Activated naive CD4-positive, alpha-beta T cell treated with anti-CD3 and anti-CD28 coated beads, Interleukin-2, amount 50 U/mL, for 24 hours (primary cell): Measurements from ENCODE around the gene PLK3.

Source experiments
- H3K27ac Mint-ChIP-seq: one replicate; pipeline ENCODE4 v1.8.0; 2021; ENCODE audit warnings: mild to moderate bottlenecking, mixed read lengths
- H3K27me3 Mint-ChIP-seq: one replicate; pipeline ENCODE4 v1.8.0; 2021; ENCODE audit warnings: mixed read lengths
- H3K36me3 Mint-ChIP-seq: one replicate; pipeline ENCODE4 v1.8.0; 2021; ENCODE audit warnings: mixed read lengths
- H3K4me1 Mint-ChIP-seq: one replicate; pipeline ENCODE4 v1.8.0; 2021; ENCODE audit warnings: mixed read lengths
- H3K4me3 Mint-ChIP-seq: one replicate; pipeline ENCODE4 v1.8.0; 2021; ENCODE audit warnings: mild to moderate bottlenecking, mixed read lengths
- H3K9me3 Mint-ChIP-seq: one replicate; pipeline ENCODE4 v1.8.0; 2021; ENCODE audit warnings: mixed read lengths

PLK3 gene

GRCh38 chr1:44848456-44849181 is 48.4 kb downstream of the PLK3 start:
- H3K4me3 Mint-ChIP-seq = no peak overlapping the region

GRCh38 chr1:44849575-44850132 is 49.5 kb downstream of the PLK3 start:
- peaks cover 15% of the 10 kb centered on the region for H3K4me1 Mint-ChIP-seq
- peaks cover 19% of the 10 kb centered on the region for H3K36me3 Mint-ChIP-seq
- no peaks in the 10 kb centered on the region for H3K27me3 Mint-ChIP-seq
- H3K4me3 Mint-ChIP-seq = no peak overlapping the region
- no peaks in the 10 kb centered on the region for H3K9me3 Mint-ChIP-seq
- H3K27ac Mint-ChIP-seq = peak overlapping the region; percentile 71

More at GRCh38 chr1:44848456-44849181, 48.4 kb downstream of the PLK3 start:
- Mint-ChIP-seq H3K27ac (no peak overlapping the region), H3K9me3 (no peaks in the 10 kb centered on the region), H3K4me1 (peaks cover 15% of the 10 kb centered on the region), H3K27me3 (no peaks in the 10 kb centered on the region), H3K36me3 (peaks cover 19% of the 10 kb centered on the region)

- H3K9me3 Mint-ChIP-seq = no peaks in the 10 kb centered on the region
- no peaks in the 10 kb centered on the region for H3K27me3 Mint-ChIP-seq
- H3K27ac Mint-ChIP-seq = no peak overlapping the region
- peaks cover 22% of the 10 kb centered on the region for H3K36me3 Mint-ChIP-seq
- no peak overlapping the region for H3K4me3 Mint-ChIP-seq
- H3K4me1 Mint-ChIP-seq = peaks cover 15% of the 10 kb centered on the region
Observed at GRCh38 chr1:44851308-44851707, 51.1 kb downstream of the PLK3 start.

- no peaks in the 10 kb centered on the region for H3K9me3 Mint-ChIP-seq
- no peak overlapping the region for H3K4me3 Mint-ChIP-seq
- peaks cover 27% of the 10 kb centered on the region for H3K36me3 Mint-ChIP-seq
Observed at GRCh38 chr1:44853201-44853600, 53.0 kb downstream of the PLK3 start.

GRCh38 chr1:44854970-44855369 is 54.8 kb downstream of the PLK3 start:
- Mint-ChIP-seq H3K27ac (no peak overlapping the region), H3K36me3 (peaks cover 24% of the 10 kb centered on the region), H3K4me3 (no peak overlapping the region), H3K9me3 (no peaks in the 10 kb centered on the region), H3K4me1 (peaks cover 5% of the 10 kb centered on the region), H3K27me3 (no peaks in the 10 kb centered on the region)

More at GRCh38 chr1:44853201-44853600, 53.0 kb downstream of the PLK3 start:
- Mint-ChIP-seq H3K27ac (no peak overlapping the region), H3K27me3 (no peaks in the 10 kb centered on the region), H3K4me1 (peaks cover 15% of the 10 kb centered on the region)
